Measurements from ENCODE around the gene GBE1. TPM values are rescaled to one million over a fixed set of nuclear protein-coding genes. Genes with fewer than 3 reads are reported as not detected.

GBE1 gene
- total RNA-seq, 3 donors from 2014 or later, result 34.4 to 148 (median 49.8) TPM

DNA sequence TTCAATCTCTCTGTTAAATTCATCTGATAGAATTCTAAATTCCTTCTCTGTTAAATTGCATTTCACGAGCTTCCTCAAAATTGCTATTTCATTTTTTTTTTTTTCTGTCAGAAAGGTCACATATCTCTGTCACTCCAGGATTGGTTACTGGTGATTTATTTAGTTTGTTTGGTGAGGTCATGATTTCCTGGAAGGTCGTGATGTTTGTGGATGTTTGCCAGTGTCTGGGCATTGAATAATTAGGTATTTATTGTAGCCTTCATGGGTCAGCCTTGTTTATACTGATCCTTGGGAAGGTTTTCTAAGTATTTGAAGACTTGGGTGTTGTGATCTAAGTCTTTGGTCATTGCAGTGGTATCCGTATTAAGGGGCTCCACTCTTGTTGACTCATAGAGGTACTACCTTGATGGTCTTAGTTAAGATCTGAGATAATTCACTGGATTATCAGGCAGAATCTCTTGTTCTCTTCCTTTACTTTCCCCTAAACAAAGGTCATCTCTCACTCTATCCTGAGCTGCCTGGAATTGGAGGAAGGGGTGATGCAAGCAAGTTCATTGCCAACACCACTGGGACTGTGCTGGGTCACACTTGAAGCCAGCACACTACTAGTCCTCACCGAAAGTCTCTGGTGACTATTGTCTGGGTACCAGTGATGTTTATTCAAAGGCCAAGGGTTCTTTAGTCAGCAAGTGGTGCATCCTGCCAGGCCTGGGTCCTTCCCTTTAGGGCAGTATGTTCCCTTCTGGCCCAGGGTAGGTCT is 231.1 kb downstream of the GBE1 start:
- intact Hi-C loops (cut with DNase I; ENCODE audit: low total_unique reads), result no loop called here
- DNase-seq (ENCODE audit: low spot score in 2 of 2), result no peak

DNA sequence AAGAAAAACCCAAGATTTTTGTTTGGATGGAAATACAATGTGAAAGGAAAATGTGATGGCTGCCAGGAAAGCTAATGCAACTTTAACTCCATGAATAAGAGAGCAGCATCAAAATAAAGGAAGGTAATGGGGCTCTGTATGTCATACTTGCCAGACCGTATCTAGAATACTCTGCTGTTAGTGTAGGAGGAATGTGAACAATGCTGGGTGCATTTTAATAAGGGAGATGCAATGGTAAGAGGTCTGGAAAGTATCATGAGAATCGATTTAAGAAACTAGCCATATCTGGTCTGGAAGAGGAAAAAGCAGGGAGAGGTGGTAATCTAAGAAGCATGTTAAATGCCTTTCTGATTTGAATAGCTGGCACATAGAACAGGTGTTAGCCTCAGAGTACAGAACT is 239.6 kb downstream of the GBE1 start:
- intact Hi-C loops (cut with DNase I; ENCODE audit: low total_unique reads), result no loop called here
- H3K36me3 ChIP-seq, result no peaks in the 10 kb centered on the region
- no peaks in the 10 kb centered on the region for H3K27me3 ChIP-seq
- H3K4me3 ChIP-seq, result no peak overlapping the region
- no peak for DNase-seq (ENCODE audit: low spot score in 2 of 2)
- no peak overlapping the region for H3K27ac ChIP-seq
- no peaks in the 10 kb centered on the region for H3K4me1 ChIP-seq
- H3K9me3 ChIP-seq, result no peaks in the 10 kb centered on the region
- TF ChIP-seq, protein P1, sequence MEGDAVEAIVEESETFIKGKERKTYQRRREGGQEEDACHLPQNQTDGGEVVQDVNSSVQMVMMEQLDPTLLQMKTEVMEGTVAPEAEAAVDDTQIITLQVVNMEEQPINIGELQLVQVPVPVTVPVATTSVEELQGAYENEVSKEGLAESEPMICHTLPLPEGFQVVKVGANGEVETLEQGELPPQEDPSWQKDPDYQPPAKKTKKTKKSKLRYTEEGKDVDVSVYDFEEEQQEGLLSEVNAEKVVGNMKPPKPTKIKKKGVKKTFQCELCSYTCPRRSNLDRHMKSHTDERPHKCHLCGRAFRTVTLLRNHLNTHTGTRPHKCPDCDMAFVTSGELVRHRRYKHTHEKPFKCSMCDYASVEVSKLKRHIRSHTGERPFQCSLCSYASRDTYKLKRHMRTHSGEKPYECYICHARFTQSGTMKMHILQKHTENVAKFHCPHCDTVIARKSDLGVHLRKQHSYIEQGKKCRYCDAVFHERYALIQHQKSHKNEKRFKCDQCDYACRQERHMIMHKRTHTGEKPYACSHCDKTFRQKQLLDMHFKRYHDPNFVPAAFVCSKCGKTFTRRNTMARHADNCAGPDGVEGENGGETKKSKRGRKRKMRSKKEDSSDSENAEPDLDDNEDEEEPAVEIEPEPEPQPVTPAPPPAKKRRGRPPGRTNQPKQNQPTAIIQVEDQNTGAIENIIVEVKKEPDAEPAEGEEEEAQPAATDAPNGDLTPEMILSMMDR (IDR thresholded peaks at IDR 0.05), result no peak
- no peak for TF ChIP-seq POLR2A (IDR thresholded peaks at IDR 0.05)
- TF ChIP-seq POLR2AphosphoS5 (IDR thresholded peaks at IDR 0.05), result no peak

More for the DNA sequence above, 231.1 kb downstream of the GBE1 start:
- H3K4me3 ChIP-seq, result no peak overlapping the region
- H3K27ac ChIP-seq, result no peak overlapping the region
- no peaks in the 10 kb centered on the region for H3K4me1 ChIP-seq
- H3K9me3 ChIP-seq, result peaks cover 0 to 6% of the 10 kb centered on the region in 2 donors
- H3K36me3 ChIP-seq, result no peaks in the 10 kb centered on the region
- TF ChIP-seq POLR2AphosphoS5 (IDR thresholded peaks at IDR 0.05) (no peak), POLR2A (IDR thresholded peaks at IDR 0.05) (no peak)
- TF ChIP-seq, protein P1 (IDR thresholded peaks at IDR 0.05), result no peak
- H3K27me3 ChIP-seq, result no peaks in the 10 kb centered on the region

DNA sequence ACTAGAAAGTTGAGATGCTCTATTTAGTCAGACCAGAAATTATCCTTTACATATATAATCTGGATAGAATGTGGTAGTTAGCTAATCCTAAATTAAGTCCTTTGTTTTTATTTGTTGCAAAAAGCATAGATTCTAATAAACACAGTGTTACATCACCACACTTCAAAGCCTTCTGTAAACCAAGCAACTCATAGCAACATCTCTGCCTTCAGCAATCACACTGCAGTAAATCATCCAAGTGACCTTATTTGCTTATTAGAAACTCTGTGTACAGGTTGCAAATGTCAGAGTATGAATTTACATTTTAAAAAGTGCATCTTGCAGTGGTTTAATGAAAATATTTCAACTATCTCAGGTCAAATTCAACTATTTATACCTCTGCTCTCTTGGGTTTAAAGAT is 242.5 kb downstream of the GBE1 start:
- H3K9me3 ChIP-seq, result no peaks in the 10 kb centered on the region
- intact Hi-C loops (cut with DNase I; ENCODE audit: low total_unique reads), result no loop called here
- no peaks in the 10 kb centered on the region for H3K27me3 ChIP-seq
- H3K4me3 ChIP-seq, result no peak overlapping the region
- H3K27ac ChIP-seq, result no peak overlapping the region
- TF ChIP-seq, protein P1 (IDR thresholded peaks at IDR 0.05), result no peak
- TF ChIP-seq POLR2AphosphoS5 (IDR thresholded peaks at IDR 0.05), result no peak
- no peak for TF ChIP-seq POLR2A (IDR thresholded peaks at IDR 0.05)
- H3K4me1 ChIP-seq, result no peaks in the 10 kb centered on the region
- DNase-seq (ENCODE audit: low spot score in 2 of 2), result no peak
- H3K36me3 ChIP-seq, result no peaks in the 10 kb centered on the region

DNA sequence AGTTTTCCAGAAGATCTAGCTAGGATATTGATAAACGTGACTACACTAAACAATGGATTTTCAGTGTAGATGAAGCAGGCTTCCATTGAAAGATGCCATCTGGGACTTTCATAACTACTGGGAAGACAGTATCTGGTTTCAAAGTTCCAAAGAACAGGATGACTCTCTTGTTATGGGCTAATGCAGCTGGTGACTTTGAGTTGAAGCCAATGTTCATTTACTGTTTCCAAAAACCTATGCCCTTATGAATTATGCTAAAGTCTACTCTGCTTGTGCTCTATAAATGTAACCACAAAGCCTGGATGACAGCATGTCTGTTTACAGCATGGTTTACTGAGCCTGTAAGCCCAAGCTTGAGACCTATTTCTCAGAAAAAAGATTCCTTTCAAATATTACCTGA is 245.4 kb downstream of the GBE1 start:
- Histone ChIP-seq H3K4me3 (no peak overlapping the region), H3K27ac (no peak overlapping the region), H3K9me3 (no peaks in the 10 kb centered on the region), H3K36me3 (no peaks in the 10 kb centered on the region), H3K4me1 (no peaks in the 10 kb centered on the region), H3K27me3 (no peaks in the 10 kb centered on the region)
- TF ChIP-seq POLR2AphosphoS5 (IDR thresholded peaks at IDR 0.05) (no peak), POLR2A (IDR thresholded peaks at IDR 0.05) (no peak)
- TF ChIP-seq, protein P1 (IDR thresholded peaks at IDR 0.05), result no peak
- DNase-seq (ENCODE audit: low spot score in 2 of 2), result no peak
- intact Hi-C loops (cut with DNase I; ENCODE audit: low total_unique reads), result no loop called here

DNA sequence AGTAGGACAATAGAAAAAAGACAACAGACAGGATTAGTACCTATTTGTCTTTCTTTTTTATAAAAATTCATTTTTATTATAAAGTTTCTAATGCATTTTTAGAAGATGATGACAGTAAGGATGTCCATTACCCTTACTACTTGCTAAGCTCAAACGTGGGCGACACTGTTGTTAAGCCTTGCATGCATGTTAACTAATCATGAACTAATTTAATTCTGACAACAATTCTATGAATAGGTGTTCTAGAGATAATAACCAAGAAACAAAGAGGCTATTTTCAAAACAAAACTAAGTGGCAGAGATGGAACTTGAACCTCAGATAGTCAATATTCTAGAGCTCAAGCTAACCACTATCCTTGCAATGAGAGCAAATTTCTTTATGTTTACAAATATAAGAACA is 247.9 kb downstream of the GBE1 start:
- TF ChIP-seq POLR2A (IDR thresholded peaks at IDR 0.05) (no peak), POLR2AphosphoS5 (IDR thresholded peaks at IDR 0.05) (no peak)
- TF ChIP-seq, protein P1 (IDR thresholded peaks at IDR 0.05), result no peak
- DNase-seq (ENCODE audit: low spot score in 2 of 2), result no peak
- no peak overlapping the region for H3K4me3 ChIP-seq
- H3K27ac ChIP-seq, result no peak overlapping the region
- no peaks in the 10 kb centered on the region for H3K4me1 ChIP-seq
- no peaks in the 10 kb centered on the region for H3K27me3 ChIP-seq
- no peaks in the 10 kb centered on the region for H3K9me3 ChIP-seq
- no peaks in the 10 kb centered on the region for H3K36me3 ChIP-seq
- intact Hi-C loops (cut with DNase I; ENCODE audit: low total_unique reads), result no loop called here

All from breast epithelium (tissue), 4 donors.